NK-92 (cell line): ENCODE measurements around the gene PLEKHM3.

Source experiments
- DNase-seq: peaks from one replicate; lab custom pipeline; 2025; ENCODE audit not compliant: unreplicated experiment; lab: John Stamatoyannopoulos, UW

The PLEKHM3 gene

DNA sequence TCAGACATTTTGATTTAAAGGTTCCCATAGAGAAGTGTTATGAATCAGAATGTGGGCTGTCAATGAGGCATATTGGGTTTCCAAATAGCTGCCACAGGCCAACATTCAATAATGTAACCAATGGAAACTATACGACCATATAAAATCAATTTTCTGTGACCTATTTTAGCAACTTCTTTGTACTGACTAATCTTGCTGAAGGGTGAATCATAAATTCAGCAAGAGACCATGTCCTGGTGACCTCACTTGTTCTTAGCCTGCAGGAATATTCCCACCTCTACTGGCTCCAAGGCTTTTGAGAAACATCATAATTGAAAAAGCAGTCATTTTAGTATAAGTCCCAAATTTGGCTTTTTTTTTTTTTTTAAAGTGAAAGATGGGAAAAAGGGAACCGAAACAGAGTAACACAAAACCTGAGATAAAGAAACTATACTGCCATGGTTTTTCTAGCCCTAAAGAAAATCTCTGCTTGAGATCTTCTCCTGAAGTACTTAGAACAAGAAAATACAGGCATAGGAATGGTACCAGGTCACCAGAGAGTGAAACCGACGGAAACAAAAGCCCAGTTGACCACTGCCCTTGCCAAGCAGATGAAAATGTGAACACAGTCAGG, 32.1 kb downstream of the PLEKHM3 start:
- DNase-seq, result no peak

DNA sequence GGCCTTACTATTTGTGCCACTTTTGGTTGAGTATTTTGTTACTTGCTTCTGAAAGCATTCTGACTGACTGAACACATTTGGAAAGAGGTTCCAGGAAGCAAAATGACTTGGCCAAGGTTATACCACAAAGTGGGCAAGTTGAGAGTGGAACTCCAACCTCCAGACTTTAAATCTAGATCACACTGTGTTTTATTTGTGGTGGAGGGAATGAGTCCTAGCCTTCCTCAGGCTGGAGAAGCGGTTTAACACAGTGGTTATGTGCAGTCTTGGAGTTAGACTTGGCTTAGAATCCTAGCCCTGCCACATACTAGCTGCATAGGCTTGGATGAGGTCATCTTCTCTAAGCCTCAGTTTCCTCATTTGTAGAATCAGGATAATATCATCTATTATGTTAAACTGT, 33.4 kb downstream of the PLEKHM3 start:
- DNase-seq, result no peak

DNA sequence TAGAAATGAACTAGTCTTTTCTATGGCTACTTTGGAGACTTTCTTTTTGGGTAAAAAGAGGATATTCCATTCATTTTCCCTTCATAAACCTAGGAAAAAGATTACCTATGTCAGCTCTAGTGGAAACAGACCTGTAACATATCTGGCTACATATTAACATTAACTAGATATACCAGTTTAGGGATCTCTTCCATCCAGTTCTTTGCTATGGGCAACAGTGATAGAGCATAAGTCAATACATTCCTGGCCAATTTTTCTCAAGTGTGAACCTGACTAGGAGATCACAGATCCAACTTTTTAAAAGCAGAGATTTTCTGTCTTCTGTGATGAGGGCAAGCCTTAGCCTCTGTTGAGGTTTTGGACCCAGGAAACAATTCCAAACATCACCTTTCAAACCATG, 34.5 kb downstream of the PLEKHM3 start:
- no peak for DNase-seq

DNA sequence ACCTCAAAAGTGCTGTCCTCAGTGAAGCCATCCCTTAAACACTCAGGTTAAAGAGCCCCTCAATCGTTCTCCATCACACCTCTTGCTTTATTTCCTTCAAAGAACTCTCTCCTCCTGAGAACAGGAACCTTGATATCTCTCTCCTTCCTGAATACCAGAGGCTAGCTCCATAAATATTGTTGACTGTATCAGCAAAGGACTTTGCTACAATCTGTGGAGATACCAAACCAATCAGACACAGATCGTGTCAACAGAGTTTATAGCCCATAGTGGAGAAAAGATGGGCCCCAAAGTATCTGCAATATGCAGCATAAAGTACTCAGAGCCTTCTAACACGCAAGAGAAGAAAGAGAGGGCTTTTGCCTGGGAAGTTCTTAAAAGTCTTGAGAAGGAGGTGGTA, 36.4 kb downstream of the PLEKHM3 start:
- DNase-seq, result no peak

DNA sequence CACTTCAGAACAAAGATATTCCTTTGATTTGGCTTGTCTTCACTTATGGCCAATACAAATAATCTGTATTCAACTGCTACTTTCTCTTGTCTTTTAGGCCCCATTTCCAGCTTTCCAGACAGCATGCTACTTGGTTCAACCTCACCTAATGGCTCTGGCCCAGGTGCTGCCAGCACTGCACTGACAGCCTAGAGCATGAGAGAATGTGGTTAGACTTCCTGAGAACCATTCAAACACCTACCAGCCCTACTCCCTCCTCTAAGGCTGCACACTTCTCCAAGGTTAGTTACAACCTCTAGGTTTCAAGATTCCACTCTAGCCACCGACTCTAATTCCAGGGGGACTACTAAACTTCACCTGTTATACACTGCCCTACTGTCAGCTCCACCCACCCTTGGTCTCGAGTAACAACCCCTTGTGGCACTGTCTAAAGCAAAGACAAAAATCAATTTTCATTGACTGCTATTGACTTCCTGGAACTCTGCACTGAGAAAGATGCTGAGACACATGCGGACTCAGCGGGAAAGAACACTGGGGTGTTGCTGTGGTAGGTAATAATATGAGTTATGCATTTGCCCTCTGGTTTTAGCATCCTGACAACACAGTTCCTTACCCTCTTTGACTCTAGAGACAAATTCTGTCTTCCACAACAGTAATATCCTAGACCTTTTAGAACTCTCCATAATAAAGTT, 38.2 kb downstream of the PLEKHM3 start:
- DNase-seq, result no peak

DNA sequence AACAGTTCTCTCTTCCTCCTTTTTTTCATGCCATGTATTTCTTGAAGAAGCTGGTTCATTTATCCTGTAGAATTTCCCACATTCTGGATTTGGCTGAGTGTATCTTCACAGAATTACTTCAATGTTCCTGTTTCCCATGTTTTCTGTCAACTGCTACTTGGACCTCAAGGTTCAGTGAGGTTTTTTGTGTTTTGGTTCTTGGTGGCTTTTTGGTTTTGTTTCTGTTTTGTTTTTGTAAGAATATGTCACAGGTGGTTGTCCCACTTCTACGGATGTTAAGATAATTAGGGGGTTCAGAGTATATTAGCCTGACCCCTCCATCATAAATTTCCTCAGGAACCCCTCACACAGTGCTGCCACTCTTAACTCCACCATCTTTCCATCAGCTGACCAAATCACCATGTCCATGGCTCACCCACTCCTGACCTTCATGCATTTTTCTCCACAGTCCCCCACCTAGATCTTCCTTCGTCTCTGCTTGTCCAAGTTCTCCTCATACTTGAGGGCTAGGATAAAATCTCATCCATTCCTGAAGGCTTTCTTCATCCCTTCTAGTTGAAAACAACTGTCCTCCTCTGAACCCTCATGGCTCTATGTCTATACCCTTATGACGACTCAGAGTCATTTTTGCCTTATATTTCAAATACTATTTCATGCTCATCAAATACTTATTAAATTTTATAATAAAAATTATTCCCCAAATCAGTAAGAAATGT, 40.4 kb downstream of the PLEKHM3 start:
- DNase-seq, result no peak

DNA sequence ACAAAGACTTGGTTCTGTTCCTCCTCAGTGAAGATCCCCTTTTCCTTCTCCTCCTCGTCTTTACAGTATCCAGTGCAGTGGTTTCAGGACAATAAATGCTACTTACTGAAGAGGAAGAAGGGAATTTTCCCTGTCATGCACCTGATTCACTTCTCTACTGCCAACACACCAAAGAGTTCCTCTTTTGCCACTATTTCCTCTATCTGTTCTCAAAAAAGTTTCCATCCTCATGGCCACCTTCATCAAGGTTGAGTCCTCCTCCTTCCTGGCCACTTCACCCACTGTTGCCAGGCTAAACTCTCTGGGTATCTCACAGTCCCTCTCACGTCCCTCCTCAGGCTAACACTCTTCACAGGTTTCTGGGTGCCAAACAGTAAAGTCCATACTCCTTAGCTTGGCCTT, 41.7 kb downstream of the PLEKHM3 start:
- no peak for DNase-seq

DNA sequence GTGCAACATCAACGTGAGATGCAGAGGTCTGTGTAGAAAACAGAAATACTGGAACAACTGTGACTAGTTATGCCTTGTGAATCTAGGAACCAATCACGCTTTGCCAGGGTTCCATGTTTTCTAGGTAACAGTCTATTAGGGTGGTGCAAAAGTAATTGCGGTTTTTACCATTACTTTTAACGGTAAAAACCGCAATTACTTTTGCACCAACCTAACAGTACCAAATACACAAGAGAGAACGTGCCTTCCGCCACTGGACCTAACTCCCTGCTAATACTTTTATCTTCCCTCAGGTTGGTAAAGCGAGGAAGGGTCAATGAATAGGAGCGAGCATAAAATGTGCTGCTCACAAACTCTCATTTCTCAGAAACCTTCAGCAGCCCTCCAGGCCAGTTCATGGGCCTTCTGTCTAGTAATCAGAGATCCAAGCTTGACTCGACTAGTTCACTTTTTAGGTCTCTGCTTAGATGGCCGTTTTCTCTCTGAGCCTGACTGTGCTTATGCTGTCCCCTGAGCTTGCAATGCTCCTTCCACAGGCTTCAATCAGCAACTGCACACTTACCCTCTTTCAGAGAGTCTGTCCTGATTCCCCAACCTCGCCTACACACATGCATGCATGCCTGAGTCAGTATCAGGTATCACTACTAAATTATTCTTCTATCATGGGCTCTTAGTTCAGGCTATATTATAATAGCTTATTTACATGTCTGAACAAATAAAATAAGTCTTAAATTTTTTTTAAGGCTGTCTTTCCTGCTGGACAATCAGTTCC, 47.0 kb downstream of the PLEKHM3 start:
- no peak for DNase-seq

DNA sequence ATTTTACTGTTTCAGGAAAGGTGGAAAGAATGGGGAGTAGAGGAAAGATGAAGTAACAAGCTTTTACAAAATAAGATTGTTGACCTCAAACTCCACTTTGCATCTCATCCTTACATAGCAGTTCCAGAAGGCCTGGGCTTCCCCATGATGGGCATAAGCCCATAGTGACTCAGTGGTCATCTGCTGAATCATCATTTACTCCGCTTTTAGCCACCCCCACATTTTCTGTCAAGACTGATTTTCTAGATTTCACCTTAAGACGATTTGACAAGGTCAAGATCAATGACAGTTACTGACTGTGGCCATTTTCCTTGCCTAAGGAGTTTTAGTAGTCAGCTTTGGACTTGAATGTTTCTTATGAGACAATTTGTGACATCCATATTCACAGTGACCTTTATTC, 49.4 kb downstream of the PLEKHM3 start:
- DNase-seq, result no peak

DNA sequence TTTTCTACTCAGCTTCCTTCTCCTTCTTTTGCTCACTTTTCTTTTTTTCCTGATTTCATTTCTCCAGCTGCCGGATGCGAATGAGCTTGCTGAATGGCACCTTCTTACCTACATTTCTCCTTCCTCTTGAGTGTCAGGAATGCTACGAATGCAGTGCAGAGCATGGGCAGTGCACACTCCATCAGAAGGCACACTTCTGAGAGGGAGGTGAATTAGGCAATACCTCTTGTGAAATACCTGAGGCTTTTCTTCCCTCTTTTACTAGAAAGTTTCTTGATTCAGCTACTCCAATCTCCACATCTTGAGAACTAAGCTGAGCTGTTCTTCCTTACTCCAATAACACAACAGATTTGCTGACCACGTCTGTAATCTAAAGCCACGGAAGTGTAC, 51.1 kb downstream of the PLEKHM3 start:
- no peak for DNase-seq

DNA sequence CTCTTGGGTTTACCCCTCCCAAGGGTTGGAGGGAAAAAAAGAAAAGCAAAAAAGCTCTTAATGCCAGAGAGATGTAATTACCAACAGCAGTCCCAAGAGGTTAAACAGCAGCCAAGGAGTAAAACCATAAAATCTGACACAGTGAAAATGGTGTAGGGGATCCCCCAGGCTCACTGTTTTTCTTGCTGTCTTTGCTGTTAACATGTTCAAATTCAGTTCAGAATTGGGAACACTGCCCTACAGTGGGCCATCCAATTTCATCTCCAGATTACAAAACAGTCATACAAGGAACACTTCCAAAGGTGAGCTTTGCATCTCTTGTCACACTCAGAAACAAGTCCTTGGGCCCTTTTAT, 54.5 kb downstream of the PLEKHM3 start:
- no peak for DNase-seq

DNA sequence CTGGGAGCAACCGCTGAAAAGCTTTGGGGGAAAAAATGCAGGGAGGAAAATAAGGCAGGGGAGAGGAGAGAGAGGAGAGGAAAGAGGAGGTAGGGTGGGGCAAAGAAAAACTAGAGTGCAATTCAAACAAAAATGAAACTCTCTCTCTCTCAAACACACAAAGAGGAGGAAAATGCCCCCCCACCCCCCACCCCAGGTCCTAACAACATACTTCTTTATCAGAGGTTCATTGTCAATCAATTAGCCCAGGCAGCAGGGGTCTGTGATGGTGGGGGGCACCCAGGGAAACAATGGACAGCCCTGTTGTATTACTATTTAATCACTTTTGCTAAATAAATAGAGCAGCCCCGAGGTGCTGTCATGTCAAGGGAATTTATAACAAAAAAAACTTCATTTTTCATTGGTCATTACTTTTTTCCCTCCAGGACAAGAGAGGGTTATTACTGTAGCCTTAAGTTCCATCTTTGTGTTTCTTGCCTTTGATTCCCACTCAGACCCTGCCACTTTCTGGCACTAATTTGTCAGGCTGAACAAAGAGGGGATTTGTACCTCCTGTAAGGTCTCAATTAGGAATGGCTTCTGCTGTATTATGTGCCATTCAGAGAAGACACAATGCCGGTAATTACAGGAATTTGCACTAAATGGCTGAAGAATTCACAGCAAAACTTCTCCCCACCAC, 55.0 kb downstream of the PLEKHM3 start:
- no peak for DNase-seq

DNA sequence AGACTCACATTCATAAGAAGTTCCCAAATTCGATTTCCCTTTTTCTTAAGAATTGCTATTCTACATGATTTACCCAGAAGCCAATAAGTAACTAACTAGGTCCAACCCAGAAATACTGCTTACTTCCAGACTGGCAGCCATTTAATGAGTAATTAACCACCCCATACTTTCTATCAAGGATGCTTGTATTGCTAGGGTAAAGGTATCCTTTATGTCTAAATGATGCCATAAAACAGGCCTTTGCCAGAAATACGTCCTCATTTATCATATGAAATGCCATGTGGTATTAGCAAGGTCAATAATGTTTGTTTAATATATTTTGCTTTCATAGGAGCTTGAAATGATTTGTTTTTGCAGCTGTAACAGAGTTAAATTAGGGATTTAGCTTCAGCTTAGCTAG, 56.1 kb downstream of the PLEKHM3 start:
- no peak for DNase-seq

DNA sequence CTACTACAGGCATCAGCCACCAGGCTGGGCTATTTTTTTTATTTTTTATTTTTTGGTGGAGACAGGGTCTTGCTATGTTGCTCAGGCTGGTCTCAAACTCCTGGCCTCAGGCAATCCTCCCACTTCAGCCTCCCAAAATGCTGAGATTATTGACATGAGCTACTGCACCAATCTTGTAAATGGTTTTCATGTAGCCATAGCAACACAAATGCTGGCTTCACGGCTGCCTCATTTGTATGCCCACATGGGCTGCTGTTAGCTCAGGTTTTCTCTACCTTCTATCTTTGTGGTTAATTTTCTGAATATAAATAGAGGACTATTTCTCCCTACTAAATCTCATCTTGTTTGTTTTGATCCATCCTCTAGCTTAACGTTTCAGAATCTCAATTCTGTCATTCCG, 58.2 kb downstream of the PLEKHM3 start:
- no peak for DNase-seq

DNA sequence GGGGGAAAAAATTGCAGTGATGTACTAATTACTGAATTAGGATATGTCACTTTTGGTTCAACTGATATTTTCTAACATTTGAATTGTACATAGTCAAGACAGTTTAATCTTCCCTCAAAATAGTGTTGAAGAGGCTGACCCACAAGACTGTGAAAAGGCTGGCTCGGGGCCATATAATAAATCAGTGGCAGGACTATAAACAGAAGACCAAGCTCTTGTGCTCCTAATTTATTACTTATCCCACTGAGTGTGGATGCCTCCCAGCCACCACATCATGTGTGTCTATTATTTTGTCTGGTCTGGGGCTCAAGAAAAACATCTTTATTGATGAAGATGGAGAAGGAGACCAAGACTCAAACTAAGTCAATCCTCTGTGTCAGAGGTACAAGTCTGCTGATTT, 64.4 kb downstream of the PLEKHM3 start:
- no peak for DNase-seq

DNA sequence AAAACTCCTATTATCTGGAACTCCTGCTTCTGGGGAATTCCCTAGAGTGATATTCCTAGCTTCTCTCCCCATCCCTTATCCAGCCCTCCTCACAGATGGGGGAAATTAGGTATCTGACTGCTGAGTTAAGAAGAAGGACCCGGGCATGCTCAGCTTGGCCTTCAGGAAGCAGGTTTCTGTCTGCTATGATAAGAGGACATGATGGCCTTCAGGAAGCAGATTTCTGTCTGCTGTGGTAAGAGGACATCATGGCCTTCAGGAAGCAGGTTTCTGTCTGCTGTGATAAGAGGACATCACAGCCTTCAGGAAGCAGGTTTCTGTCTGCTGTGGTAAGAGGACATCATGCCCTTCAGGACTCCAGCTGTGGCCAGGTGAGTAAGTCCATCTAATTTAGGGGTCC, 65.2 kb downstream of the PLEKHM3 start:
- no peak for DNase-seq

DNA sequence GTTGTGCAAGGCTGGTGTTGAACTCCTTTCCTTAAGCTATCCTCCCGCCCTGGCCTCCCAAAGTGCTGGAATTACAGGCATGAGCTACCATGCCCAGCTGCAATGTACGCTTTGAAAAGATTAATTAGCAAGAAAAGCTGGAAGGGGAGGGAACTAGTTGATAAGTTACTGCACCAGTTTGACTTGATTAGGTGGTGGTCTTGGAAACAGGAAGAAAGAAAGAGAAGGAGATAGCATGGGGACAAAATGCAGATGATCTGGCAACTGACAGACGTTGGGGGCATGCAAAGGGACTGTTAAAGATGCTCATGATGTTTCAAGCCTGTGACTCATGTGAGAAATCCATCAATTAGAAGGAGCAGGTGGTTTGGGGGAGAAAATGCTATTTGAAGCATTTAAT, 68.6 kb downstream of the PLEKHM3 start:
- no peak for DNase-seq

DNA sequence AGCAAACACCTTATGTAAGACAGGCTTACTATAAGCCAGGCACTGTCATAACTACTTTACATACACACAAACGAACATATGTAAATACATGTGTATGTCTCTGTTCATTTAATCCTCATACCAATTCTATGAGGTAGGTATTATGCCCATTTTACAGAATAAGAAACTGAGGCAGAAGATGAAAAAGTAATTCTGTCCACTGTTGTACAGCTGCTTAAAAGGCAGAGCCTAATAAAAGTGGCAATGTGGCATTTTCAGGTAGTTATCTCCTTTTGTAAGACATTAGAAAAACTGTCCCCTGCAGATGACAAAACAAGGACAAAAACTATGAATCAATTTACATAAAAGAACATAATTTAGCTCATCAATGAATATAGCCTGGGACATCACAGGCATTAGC, 69.9 kb downstream of the PLEKHM3 start:
- DNase-seq, result no peak

DNA sequence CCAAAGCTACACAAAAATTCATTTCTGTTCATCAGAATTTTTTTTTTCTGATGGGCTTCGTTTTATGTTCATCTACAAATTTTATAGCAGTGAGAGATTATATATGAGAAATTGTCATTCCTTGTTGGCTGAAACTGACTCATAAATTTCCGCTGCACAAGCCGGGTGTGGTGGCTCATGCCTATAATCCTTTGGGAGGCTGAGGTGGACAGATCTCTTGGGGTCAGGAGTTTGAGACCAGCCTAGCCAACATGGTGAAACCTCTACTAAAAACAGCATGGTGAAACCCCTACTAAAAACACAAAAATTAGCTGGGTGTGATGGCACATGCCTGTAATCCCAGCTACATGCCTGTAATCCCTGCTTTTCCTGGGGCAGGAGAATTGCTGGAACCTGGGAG, 72.0 kb downstream of the PLEKHM3 start:
- no peak for DNase-seq

DNA sequence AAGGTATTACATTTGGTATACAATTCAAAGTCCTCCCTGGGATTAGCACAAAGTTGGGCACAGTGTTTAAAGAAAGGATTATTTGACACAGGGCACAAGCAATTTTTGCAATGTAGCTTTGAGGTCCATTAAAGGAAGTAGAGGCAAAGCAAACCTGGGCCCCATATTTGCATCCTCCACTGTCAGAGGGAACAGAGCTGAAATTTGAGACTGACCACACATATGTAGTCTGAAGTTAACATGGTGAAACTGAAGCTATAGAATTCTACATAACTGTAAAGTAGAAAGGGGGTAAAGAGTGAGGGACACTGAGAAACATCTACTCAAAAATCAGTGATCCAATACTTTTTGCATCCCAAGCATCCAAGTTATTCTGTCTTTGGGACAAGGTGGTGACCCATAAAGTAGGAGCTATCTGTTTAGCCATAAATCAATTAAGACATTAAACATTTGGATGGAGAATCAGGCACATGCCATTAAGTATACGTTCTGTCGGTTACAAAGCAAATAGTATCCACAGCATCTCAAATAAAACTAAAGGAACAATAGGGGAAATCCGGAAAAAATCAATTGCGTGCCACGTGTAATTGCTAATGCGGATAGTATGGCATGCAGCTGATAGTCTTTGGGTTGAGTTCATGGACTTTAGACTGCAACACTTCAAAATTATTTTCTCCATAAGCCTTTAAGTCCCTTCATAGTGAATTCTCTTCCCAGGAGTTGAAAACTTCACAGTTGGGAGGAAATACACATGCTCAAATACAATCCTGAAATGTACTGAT, 72.6 kb downstream of the PLEKHM3 start:
- DNase-seq, result no peak
